HepG2 (cell line): ENCODE results near the gene ARFGAP2. TPM values are rescaled to one million over a fixed set of nuclear protein-coding genes. Genes with fewer than 3 reads are reported as not detected.

Experiments used
- BCL6 ChIP-seq: IDR thresholded peaks from 2 replicates; pipeline ENCODE4 v1.6.1; 2016; ENCODE audit warnings: missing genetic modification reagents, missing compliant biosample characterization
- CEBPB ChIP-seq: IDR thresholded peaks from 2 replicates; pipeline ENCODE4 v1.6.1; 2011; ENCODE audit warnings: low read depth, low read length, improper control_type of control experiment, borderline replicate concordance
- CHD2 ChIP-seq: IDR thresholded peaks from 2 replicates; pipeline ENCODE4 v1.6.1; 2011; ENCODE audit warnings: low read depth, low read length, improper control_type of control experiment
- FOXO1 ChIP-seq: sonication (generic); formaldehyde crosslinking; IDR thresholded peaks from 2 replicates; pipeline ENCODE4 v1.4.0; 2020; ENCODE audit warnings: missing genetic modification reagents
- GABPB1 ChIP-seq: IDR thresholded peaks from 2 replicates; pipeline ENCODE4 v1.6.1; 2016; ENCODE audit warnings: mild to moderate bottlenecking, missing genetic modification reagents, moderate library complexity, missing compliant biosample characterization
- HNRNPUL1 ChIP-seq: fragments of 200-400 bp; formaldehyde crosslinking; IDR thresholded peaks from 2 replicates; pipeline ENCODE4 v1.6.1; 2017; ENCODE audit warnings: low read depth, mild to moderate bottlenecking, low read length, moderate library complexity
- HOXA3 ChIP-seq: sonication (generic); formaldehyde crosslinking; IDR thresholded peaks from 2 replicates; pipeline ENCODE4 v1.5.0; 2020; ENCODE audit warnings: missing genetic modification reagents
- HOXA5 ChIP-seq: sonication (generic); formaldehyde crosslinking; IDR thresholded peaks from 2 replicates; pipeline ENCODE4 v1.4.0; 2020; ENCODE audit warnings: missing genetic modification reagents
- HOXD1 ChIP-seq: sonication (generic); formaldehyde crosslinking; IDR thresholded peaks from 2 replicates; pipeline ENCODE4 v1.5.0; 2020; ENCODE audit warnings: missing genetic modification reagents
- MATR3 ChIP-seq: sonication (generic); formaldehyde crosslinking; IDR thresholded peaks from 2 replicates; pipeline ENCODE4 v1.4.0; 2020; ENCODE audit warnings: missing genetic modification reagents
- MEIS1 ChIP-seq: sonication (generic); formaldehyde crosslinking; IDR thresholded peaks from 2 replicates; pipeline ENCODE4 v1.9.0; 2021; ENCODE audit warnings: mild to moderate bottlenecking, missing genetic modification reagents, moderate library complexity, borderline replicate concordance
- NR3C1 ChIP-seq: sonication (generic); formaldehyde crosslinking; IDR thresholded peaks from 2 replicates; pipeline ENCODE4 v1.4.0; 2020; ENCODE audit warnings: missing genetic modification reagents
- RXRA ChIP-seq: sonication (generic); formaldehyde crosslinking; IDR thresholded peaks from 2 replicates; pipeline ENCODE4 v1.5.1; 2020; ENCODE audit warnings: missing genetic modification reagents
- SIX1 ChIP-seq: sonication (generic); formaldehyde crosslinking; IDR thresholded peaks from 2 replicates; pipeline ENCODE4 v1.4.0; 2020; ENCODE audit warnings: missing genetic modification reagents, borderline replicate concordance
- SNAPC4 ChIP-seq: sonication (generic); formaldehyde crosslinking; IDR thresholded peaks from 2 replicates; pipeline ENCODE4 v1.4.0; 2020; ENCODE audit warnings: mild to moderate bottlenecking, missing genetic modification reagents
- SP2 ChIP-seq: sonication (generic); formaldehyde crosslinking; IDR thresholded peaks from 2 replicates; pipeline ENCODE4 v1.5.1; 2020; ENCODE audit warnings: mild to moderate bottlenecking, missing genetic modification reagents
- SRSF9 ChIP-seq: fragments of 200-400 bp; formaldehyde crosslinking; IDR thresholded peaks from 2 replicates; pipeline ENCODE4 v1.6.1; 2018; ENCODE audit warnings: borderline replicate concordance, mild to moderate bottlenecking, low read depth, low read length; ENCODE audit not compliant: insufficient read depth, poor library complexity, severe bottlenecking
- SRY ChIP-seq: sonication (generic); formaldehyde crosslinking; IDR thresholded peaks from 2 replicates; pipeline ENCODE4 v1.8.0; 2022; ENCODE audit warnings: mild to moderate bottlenecking, missing genetic modification reagents
- XBP1 ChIP-seq: sonication (generic); formaldehyde crosslinking; IDR thresholded peaks from 2 replicates; pipeline ENCODE4 v1.5.0; 2020; ENCODE audit warnings: missing genetic modification reagents
- ZEB1 ChIP-seq: IDR thresholded peaks from 2 replicates; pipeline ENCODE4 v1.6.1; 2012; ENCODE audit warnings: mild to moderate bottlenecking, low read depth, inconsistent platforms; ENCODE audit not compliant: insufficient replicate concordance
- ZNF235 ChIP-seq: sonication (generic); formaldehyde crosslinking; IDR thresholded peaks from 2 replicates; pipeline ENCODE4 v1.8.1; 2023; ENCODE audit warnings: mild to moderate bottlenecking, missing genetic modification reagents, borderline replicate concordance
- ZNF558 ChIP-seq: sonication (generic); formaldehyde crosslinking; IDR thresholded peaks from 2 replicates; pipeline ENCODE4 v1.9.0; 2022; ENCODE audit warnings: mild to moderate bottlenecking, missing genetic modification reagents, borderline replicate concordance
- ZNF788 ChIP-seq: sonication (generic); formaldehyde crosslinking; IDR thresholded peaks from 2 replicates; pipeline ENCODE4 v1.5.0; 2020; ENCODE audit warnings: mild to moderate bottlenecking, missing genetic modification reagents, borderline replicate concordance
- ZSCAN30 ChIP-seq: sonication (generic); formaldehyde crosslinking; IDR thresholded peaks from 2 replicates; pipeline ENCODE4 v1.5.0; 2020; ENCODE audit warnings: mild to moderate bottlenecking, missing genetic modification reagents
- polyA plus RNA-seq, 8 experiments: library from polyadenylated mRNA; depleted of rRNA in 3 of 8; stranded (reverse) in 7 of 8; unstranded in 1 of 8; fragments of >200 nt; fragmentation: Illumina TruSeq in 4 of 8; extraction: Trizol in 4 of 8; gene quantifications; 2 replicates each; pipeline versions ENCODE4 v1.2.1 to v1.2.3, GENCODE V29; 2011 to 2016; ENCODE audit warnings: low read depth in 4 of 8, missing spikeins in 1 of 8, mixed read lengths in 1 of 8; ENCODE audit not compliant: insufficient read depth in 1 of 8
- total RNA-seq, 5 experiments: library from RNA; depleted of rRNA; stranded (reverse); fragments of >200 nt; fragmentation: Illumina TruSeq; extraction: Trizol; gene quantifications; 2 replicates each; pipeline ENCODE4 v1.2.3, GENCODE V29; 2016; ENCODE audit warnings: low read depth in 1 of 5

The ARFGAP2 gene
- total and polyA plus RNA-seq, 2 of the 13 experiments (the other 11 are each of a cell fraction or from before 2014, with no cell fraction given) = 32.3 to 75.3 TPM

GRCh38 chr11:47176328-47177228 lies at the start of gene ARFGAP2 (continued):
- TF ChIP-seq SIX1 (CRISPR knock-in tag) (no peak), SP2 (CRISPR knock-in tag) (peak; percentile 88), ZNF235 (CRISPR knock-in tag) (no peak), ZEB1 (no peak), NR3C1 (CRISPR knock-in tag) (no peak), GABPB1 (CRISPR knock-in tag) (peak; percentile 75), XBP1 (CRISPR knock-in tag) (no peak), ZNF558 (CRISPR knock-in tag) (no peak; the same call in 1 of the 2 replicates), FOXO1 (CRISPR knock-in tag) (0 out of 2 replicates have a peak, but pooled peaks have one; percentile 21), ZSCAN30 (CRISPR knock-in tag) (no peak), CHD2 (no peak), BCL6 (peak; percentile 48; the same call in 1 of the 2 replicates), HOXA5 (CRISPR knock-in tag) (peak; percentile 66; the same call in 1 of the 2 replicates), HNRNPUL1 (peak; percentile 48; the same call in 1 of the 2 replicates), MEIS1 (CRISPR knock-in tag) (peak; percentile 87; the same call in 1 of the 2 replicates), MATR3 (CRISPR knock-in tag) (no peak), ZNF788 (no peak), CEBPB (no peak), HOXD1 (CRISPR knock-in tag) (no peak), SRSF9 (no peak), SRY (CRISPR knock-in tag) (no peak), RXRA (CRISPR knock-in tag) (no peak), HOXA3 (CRISPR knock-in tag) (peak; percentile 64), SNAPC4 (CRISPR knock-in tag) (no peak)
